Ovary (tissue), 9 donors: ENCODE data around the gene MECP2. TPM values are rescaled to one million over a fixed set of nuclear protein-coding genes. Genes with fewer than 3 reads are reported as not detected.

Experiments used
- DNase-seq, 5 donors: peaks; one replicate each; pipeline ENCODE4 v3.0.0-alpha.2; 2019 to 2020
- H3K27ac ChIP-seq, 2 donors: fragments of 200-600 bp; one replicate each; pipeline versions ENCODE4 v1.5.1 to v1.8.0; 2019 to 2022
- H3K27me3 ChIP-seq: fragments of 200-600 bp; one replicate; pipeline ENCODE4 v1.8.0; 2022
- H3K36me3 ChIP-seq: fragments of 200-600 bp; sonication (generic); one replicate; pipeline ENCODE4 v1.5.1; 2019
- H3K4me1 ChIP-seq: one replicate; pipeline ENCODE4 v1.8.1; 2013; ENCODE audit warnings: mild to moderate bottlenecking, moderate library complexity; ENCODE audit not compliant: insufficient read depth
- H3K4me3 ChIP-seq: fragments of 200-600 bp; sonication (generic); one replicate; pipeline ENCODE4 v1.5.1; 2017
- H3K9me3 ChIP-seq, 2 donors: fragments of 200-600 bp in 1 of 2; sonication (generic) in 1 of 2; one replicate each; pipeline versions ENCODE4 v1.5.1 to v1.8.1; 2013 to 2019; ENCODE audit warnings: mild to moderate bottlenecking in 1 of 2, moderate library complexity in 1 of 2
- EP300 ChIP-seq: sonication (generic); formaldehyde crosslinking; IDR thresholded peaks from one replicate; pipeline ENCODE4 v1.6.1; 2017; ENCODE audit warnings: antibody characterized with exemption
- POLR2A ChIP-seq: fragments of 450-650 bp; IDR thresholded peaks from one replicate; pipeline ENCODE4 v1.6.1; 2017; ENCODE audit warnings: antibody characterized with exemption, mild to moderate bottlenecking, moderate library complexity
- WGBS, 3 donors: extraction: QIAGEN DNeasy Blood & Tissue Kit in 1 of 3; methylation state at CpG; one replicate each; pipeline versions ENCODE4 v1.1.5 to v1.1.7; 2013 to 2017; 5-methylcytosine and 5-hydroxymethylcytosine counted together
- intact Hi-C, 4 donors: fragments of 100-400 bp; cut with DNase I; formaldehyde crosslinking; loops; one replicate each; pipeline versions ENCODE4 v1.11.0 to v1.15.1; 2022 to 2023
- polyA plus RNA-seq, 2 donors: library from polyadenylated mRNA; stranded (reverse); fragments of 200-250 nt in 1 of 2; fragments of 350-450 nt in 1 of 2; fragmentation: Illumina TruSeq in 1 of 2; extraction: RNeasy Lipid Tissue Mini Kit (QIAGEN cat#74804) in 1 of 2; gene quantifications; one replicate each; pipeline ENCODE4 v1.2.3, GENCODE V29; 2013 to 2014
- total RNA-seq, 7 donors: library from RNA; depleted of rRNA in 2 of 7; stranded (reverse); fragments of >200 nt in 2 of 7; fragmentation: NEBNext Ultra II Directional in 3 of 7; extraction: Animal tissue kit (Norgen Biotek cat#: 25700) in 3 of 7; gene quantifications; one replicate each; pipeline versions ENCODE4 v1.1.0 to v1.2.4, GENCODE V29; 2016 to 2023
- TF ChIP-seq, protein P1 (sequence below), 3 donors: fragments of 450-650 bp in 2 of 3; fragments of 200-600 bp in 1 of 3; IDR thresholded peaks; one replicate each; pipeline versions ENCODE4 v1.5.1 to v1.8.0; 2016 to 2022; ENCODE audit warnings: antibody characterized with exemption in 3 of 3, mild to moderate bottlenecking in 1 of 3
- donor health status: DM: no; HTN: no; CAD: no; lungs with moderate emphysema.
- donor health status: DM: no; HTN: no; CAD: no.
- donor health status: Bipolar disorder and iron deficiency.
- donor health status: DM: yes; HTN: yes; CAD: no.
- donor health status: DM: no; HTN: no; CAD: no.
- donor health status: DM: yes; HTN: yes; CAD: no.

Gene MECP2
- total and polyA plus RNA-seq, 9 donors, result 26.8 to 91.2 (median 62.2) TPM

DNA sequence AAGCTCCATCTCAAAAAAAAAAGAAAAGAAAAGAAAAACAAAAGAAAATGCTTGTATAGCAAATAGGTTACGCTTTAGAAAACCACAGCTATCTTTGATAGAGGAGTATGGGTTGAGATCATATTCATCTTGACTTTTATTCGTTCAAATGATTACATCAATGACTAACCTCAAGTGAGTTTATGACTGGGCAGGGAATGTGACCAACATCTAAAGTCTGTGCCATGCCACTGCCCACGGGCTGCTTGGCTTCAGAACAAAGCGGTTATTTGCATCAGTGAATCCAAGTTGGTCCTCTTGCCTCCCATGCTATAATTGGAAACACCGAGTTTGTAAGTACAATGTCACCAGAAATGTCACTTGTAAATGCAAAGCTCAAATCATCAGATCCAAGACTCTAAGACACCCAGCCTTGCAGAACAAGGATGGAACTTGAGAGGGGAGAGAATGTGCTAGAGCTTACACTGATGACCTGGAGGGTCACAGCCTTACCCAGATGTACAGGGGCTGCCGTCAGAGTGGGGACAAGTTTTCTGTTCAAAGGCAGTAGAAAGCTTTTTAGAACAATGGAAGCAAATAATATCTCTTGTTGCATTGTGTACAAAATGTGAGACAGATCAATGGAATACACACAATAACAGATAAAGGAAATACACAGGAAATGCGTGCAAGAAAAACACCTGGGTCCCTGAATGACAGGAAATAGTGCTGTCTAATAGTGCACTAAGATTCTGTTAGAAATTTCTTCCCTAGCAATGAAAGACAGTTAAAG, 38.1 kb upstream of the MECP2 start:
- Histone ChIP-seq H3K4me1 (no peaks in the 10 kb centered on the region), H3K27me3 (no peaks in the 10 kb centered on the region), H3K36me3 (no peaks in the 10 kb centered on the region), H3K9me3 (no peaks in the 10 kb centered on the region), H3K4me3 (no peak overlapping the region), H3K27ac (no peak overlapping the region)
- WGBS, 3 donors, result 76 to 77% (median 77%) methylated on average over 7 of the region's 7 CpGs
- intact Hi-C loops, result no loop called here
- no peak for DNase-seq
- TF ChIP-seq EP300, result no peak
- TF ChIP-seq, protein P1, sequence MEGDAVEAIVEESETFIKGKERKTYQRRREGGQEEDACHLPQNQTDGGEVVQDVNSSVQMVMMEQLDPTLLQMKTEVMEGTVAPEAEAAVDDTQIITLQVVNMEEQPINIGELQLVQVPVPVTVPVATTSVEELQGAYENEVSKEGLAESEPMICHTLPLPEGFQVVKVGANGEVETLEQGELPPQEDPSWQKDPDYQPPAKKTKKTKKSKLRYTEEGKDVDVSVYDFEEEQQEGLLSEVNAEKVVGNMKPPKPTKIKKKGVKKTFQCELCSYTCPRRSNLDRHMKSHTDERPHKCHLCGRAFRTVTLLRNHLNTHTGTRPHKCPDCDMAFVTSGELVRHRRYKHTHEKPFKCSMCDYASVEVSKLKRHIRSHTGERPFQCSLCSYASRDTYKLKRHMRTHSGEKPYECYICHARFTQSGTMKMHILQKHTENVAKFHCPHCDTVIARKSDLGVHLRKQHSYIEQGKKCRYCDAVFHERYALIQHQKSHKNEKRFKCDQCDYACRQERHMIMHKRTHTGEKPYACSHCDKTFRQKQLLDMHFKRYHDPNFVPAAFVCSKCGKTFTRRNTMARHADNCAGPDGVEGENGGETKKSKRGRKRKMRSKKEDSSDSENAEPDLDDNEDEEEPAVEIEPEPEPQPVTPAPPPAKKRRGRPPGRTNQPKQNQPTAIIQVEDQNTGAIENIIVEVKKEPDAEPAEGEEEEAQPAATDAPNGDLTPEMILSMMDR (IDR thresholded peaks at IDR 0.05), result no peak

DNA sequence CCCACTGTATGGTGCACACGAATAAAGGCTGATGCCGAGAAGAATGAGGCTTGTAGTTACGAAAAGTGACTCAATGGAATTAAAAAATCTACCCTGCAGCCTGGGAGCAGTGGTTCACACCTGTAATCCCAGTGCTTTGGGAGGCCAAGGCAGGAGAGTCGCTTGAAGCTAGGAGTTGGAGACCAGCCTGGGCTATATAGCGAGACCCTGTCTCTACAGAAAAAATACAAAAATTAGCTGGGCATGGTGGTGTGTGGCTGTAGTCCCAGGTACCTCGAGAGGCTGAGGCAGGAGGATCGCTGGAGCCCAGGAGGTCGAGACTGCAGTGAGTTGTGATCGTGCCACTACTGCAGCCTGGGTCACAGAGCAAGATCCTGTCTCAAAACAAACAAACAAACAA, 34.8 kb upstream of the MECP2 start:
- Histone ChIP-seq H3K36me3 (no peaks in the 10 kb centered on the region), H3K27me3 (no peaks in the 10 kb centered on the region), H3K4me1 (no peaks in the 10 kb centered on the region), H3K9me3 (no peaks in the 10 kb centered on the region), H3K4me3 (no peak overlapping the region), H3K27ac (no peak overlapping the region)
- TF ChIP-seq EP300, result no peak
- TF ChIP-seq, protein P1 (IDR thresholded peaks at IDR 0.05), result no peak
- TF ChIP-seq POLR2A, result no peak
- 81 to 85% (median 85%) methylated on average over 9 of the region's 9 CpGs for WGBS, 3 donors
- intact Hi-C loops, result no loop called here
- no peak for DNase-seq

DNA sequence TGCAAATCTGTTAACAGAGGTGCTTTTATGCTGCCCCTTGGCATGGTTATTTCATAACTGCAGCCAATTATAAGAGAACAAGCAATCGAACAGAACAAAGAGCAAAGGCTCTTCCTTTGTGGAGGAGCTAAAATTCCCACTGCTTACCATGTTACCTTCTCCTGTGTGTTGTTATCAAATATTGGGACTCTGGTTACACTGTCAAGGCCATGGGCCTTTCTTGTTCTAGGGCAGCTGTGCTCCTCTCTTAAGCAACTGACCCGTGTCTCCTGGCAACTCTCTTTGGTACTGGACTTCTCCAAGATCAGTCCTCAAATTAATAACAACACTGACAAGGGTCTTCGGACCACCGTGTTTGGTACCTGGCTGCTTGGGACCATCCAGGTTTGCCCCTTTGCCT, 34.4 kb upstream of the MECP2 start:
- Histone ChIP-seq H3K4me3 (no peak overlapping the region), H3K27me3 (no peaks in the 10 kb centered on the region), H3K27ac (no peak overlapping the region), H3K4me1 (no peaks in the 10 kb centered on the region), H3K9me3 (no peaks in the 10 kb centered on the region), H3K36me3 (no peaks in the 10 kb centered on the region)
- DNase-seq, result no peak
- TF ChIP-seq EP300, result no peak
- TF ChIP-seq, protein P1 (IDR thresholded peaks at IDR 0.05), result no peak
- no peak for TF ChIP-seq POLR2A
- WGBS, 3 donors, result 53 to 55% (median 55%) methylated on average over 4 of the region's 4 CpGs
- intact Hi-C loops, result no loop called here

DNA sequence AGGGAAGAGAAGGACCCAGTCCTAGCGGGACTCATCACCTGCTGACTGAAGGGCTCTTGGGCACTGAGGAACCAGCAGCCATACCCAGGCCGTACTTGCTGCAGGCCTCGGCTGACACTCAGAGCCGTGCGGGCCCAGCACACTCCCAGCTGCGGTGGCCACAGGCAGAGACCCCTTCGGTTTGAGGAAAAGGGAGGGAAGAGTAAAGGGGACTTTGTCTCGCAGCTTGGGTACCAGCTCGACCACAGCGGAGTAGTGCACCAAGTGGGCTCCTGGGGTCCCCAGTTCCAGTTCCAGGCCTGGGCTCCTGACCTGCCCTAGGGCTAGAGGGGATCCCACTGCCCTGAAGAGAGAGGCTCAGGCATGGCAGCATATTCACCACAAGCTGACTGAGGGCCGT, 28.6 kb upstream of the MECP2 start:
- Histone ChIP-seq H3K4me1 (no peaks in the 10 kb centered on the region), H3K27ac (no peak overlapping the region), H3K9me3 (no peaks in the 10 kb centered on the region), H3K27me3 (no peaks in the 10 kb centered on the region), H3K4me3 (no peak overlapping the region), H3K36me3 (no peaks in the 10 kb centered on the region)
- 93 to 94% (median 93%) methylated on average over 10 to 11 of the region's 11 CpGs for WGBS, 3 donors
- TF ChIP-seq POLR2A, result no peak
- TF ChIP-seq, protein P1 (IDR thresholded peaks at IDR 0.05), result no peak
- no peak for TF ChIP-seq EP300
- no peak for DNase-seq
- intact Hi-C loops, result no loop called here
